ENCODE results near the gene SLC35G3. TPM values are rescaled to one million over a fixed set of nuclear protein-coding genes. Genes with fewer than 3 reads are reported as not detected.
A peak's percentile ranks its signal among the peaks of the same experiment; 100 is the strongest.
"Not testable (repeated sequence)": the region's sequence is repeated elsewhere in the genome, so short reads cannot be mapped to it uniquely, and the experiment has no call there.

The SLC35G3 gene
- not detected in 2 replicates for total RNA-seq (2014; rRNA removed; shearing (Covaris generic))
- polyA plus RNA-seq (2014; cell fraction: nucleus; rRNA removed): not detected in 2 replicates

GRCh38 chr17:35194001-35194400 lies at the start of gene SLC35G3:
Gene SLC35G3 (minus strand): TSS chr17:35194393. CDS start chr17:35194307, 86 bp downstream.
- not testable (repeated sequence) for DNase-seq (ENCODE audit: extremely low read depth, low read depth)

DNA sequence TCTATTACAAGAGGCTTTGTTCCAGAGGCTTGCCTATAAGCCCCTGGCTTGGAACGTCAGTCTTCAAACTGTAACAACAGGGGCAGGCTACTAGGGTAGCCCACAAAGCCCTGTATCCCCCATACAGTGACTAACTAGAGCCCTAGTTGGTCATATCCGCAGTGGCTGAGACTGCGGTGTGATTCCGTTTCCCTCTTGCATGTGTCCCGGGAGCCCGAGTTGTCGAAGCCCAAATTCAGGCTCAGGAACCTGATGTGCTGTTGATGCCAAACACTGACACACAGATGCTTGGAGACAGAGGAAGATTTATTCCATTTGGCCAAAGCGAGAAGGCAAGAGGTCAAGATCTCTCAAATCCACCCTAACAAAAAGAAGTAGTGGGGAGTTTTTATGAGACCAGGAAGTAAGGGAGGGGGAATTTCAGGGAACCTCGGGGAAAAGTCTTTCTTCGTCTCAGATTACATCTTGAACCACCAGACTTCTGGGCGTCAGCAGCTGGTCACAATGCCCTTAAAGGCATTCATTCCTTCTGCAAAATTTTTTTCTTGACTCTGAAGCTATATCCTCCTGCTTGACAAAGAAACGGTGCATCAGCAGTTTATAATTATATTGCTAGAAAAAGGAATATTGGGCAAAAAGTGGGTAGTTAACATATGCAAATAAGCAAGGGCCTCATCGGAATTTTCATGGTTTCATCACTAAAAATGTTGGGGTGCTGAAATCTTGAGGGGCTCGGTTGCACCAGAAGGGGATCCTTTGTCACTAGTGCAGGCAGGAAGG lies 49.6 kb upstream of the SLC35G3 start:
- DNase-seq (ENCODE audit: extremely low read depth, low read depth): peak; percentile 39

- DNase-seq (ENCODE audit: extremely low read depth, low read depth): peak; percentile 92
Measured at GRCh38 chr17:35242805-35243560, 48.8 kb upstream of the SLC35G3 start, which contains the start of gene SLFN5. Gene SLFN5 (plus strand): TSS chr17:35243072. CDS start chr17:35258691, 15,619 bp downstream.

DNA sequence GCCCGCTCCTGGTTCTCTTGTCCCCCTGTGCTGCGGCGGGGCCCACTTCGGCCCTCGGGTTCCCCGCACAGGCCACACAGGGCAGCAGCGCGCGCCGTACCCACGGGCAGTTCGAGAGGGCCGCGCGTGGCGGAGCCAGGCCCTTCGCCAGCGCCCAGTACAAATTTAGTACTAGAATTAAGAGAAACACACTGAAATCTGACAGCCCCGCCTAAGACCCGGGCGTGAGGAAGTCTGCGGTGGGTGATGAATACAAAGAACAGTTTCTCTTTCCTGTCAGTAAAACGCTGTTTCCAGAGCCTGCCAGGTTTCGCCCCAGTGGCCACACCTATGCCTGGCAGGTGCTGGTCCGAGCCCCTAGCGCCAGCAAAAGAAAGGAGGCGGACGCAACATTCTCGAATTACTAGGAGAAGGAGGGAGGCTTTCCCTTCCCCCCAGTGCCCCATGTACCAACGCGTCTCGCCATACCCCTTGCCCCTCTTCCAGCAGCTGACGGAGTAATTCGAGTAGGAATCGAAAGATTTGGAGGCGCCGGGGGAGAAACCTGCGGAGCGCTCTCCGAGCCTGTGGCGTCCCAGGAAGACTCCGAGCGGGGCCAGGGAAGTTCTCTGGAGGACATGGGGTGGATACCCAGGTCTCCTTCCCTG lies 48.1 kb upstream of the SLC35G3 start:
- peak; percentile 42 for DNase-seq (ENCODE audit: extremely low read depth, low read depth)

DNA sequence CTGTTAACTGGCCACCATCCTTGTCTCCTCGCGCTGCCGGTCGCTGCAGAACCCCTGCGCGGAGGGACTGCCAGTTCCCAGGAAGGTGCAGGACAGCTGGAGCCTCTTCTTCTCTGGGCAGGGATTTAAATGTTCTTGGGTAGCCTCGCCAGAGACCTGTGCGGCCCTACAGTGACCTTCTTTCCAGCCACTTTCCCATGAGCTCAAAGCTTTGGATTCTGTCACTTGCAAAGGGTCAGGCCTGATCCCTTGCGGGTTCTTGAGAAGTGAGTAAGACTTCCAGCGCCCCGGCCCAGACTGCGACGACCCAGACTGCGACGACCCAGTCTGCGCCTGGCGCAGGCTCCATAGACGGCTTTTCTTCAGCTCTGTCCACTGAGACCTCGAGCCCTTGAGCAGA lies 47.3 kb upstream of the SLC35G3 start:
- DNase-seq (ENCODE audit: extremely low read depth, low read depth): no peak

GRCh38 chr17:35240861-35241260 lies 46.7 kb upstream of the SLC35G3 start:
- no peak for DNase-seq (ENCODE audit: extremely low read depth, low read depth)

DNA sequence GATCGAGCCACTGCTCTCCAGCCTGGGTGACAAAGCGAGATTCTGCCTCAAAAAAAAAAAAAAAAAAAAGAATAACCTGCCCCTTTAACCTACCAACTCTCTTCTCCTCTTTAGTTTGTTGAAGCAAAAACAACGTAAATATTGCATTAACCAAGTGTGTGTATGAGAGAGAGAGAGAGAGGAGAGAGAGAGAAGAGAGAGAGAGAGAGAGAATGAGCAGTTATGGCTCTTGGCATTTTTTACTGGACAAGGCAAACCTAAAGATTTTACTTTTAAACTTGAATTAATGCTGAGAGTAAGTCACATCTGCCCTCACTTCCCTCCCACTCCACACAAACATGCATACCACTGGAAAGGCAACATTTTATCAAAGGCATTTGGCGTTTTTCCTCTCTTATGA lies 45.6 kb upstream of the SLC35G3 start:
- DNase-seq (ENCODE audit: extremely low read depth, low read depth): no peak

GRCh38 chr17:35238821-35239220 lies 44.6 kb upstream of the SLC35G3 start:
- DNase-seq (ENCODE audit: extremely low read depth, low read depth): no peak

- DNase-seq (ENCODE audit: extremely low read depth, low read depth): no peak
Measured at GRCh38 chr17:35236821-35237220, 42.6 kb upstream of the SLC35G3 start.

GRCh38 chr17:35235917-35236316 lies 41.7 kb upstream of the SLC35G3 start:
- DNase-seq (ENCODE audit: extremely low read depth, low read depth): no peak

DNA sequence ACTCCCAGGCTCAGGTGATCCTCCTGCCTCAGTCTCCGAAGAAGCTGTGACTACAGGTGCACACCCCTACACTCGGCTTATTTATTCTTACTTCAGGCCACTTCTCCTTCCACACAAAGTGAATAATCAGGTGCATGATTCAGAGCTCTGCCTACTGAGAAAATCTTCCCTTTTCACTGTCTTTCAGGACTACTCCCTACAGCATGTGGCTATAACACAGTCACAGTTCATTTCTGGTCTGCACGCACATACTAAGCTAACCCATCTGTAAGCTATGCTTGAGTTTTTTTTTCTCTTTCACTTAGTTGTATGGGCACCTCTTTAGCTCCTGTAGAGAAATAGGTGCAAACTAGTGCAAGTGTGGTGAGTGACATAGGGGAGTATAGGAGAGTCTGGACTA lies 41.1 kb upstream of the SLC35G3 start:
- DNase-seq (ENCODE audit: extremely low read depth, low read depth): no peak

DNA sequence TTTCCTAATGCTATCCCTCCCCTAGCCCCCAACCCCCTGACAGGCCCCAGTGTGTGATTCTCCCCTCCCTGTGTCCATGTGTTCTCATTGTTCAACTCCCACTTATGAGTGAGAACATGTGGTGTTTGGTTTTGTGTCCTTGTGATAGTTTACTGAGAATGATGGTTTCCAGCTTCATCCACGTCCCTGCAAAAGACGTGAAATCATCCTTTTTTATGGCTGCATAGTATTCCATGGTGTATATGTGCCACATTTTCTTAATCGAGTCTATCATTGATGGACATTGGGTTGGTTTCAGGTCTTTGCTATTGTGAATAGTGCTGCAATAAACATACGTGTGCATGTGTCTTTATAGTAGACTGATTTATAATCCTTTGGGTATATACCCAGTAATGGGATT lies 40.1 kb upstream of the SLC35G3 start:
- not testable (repeated sequence) for DNase-seq (ENCODE audit: extremely low read depth, low read depth)

GRCh38 chr17:35229638-35230037 lies 35.4 kb upstream of the SLC35G3 start:
- no peak for DNase-seq (ENCODE audit: extremely low read depth, low read depth)

- no peak for DNase-seq (ENCODE audit: extremely low read depth, low read depth)
Measured at GRCh38 chr17:35227546-35227945, 33.4 kb upstream of the SLC35G3 start.

DNA sequence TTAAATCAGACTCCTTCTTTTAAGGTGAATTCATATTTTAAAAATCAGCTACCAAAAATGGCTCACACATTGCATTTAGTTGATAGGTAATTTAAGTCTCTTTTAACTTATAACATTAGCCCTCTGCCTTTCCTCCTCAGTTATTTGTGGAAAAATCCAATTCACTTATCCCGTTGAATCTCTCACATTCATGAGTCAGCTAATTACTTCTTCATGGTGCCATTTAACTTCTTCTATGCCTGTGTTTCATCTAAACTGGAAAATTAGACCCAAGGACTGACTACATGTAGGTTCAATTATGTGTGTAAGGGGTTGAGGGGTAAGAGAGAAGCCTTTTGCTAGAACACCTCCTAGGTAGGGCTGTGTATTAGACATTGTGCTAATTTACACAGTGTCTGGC lies 30.2 kb upstream of the SLC35G3 start:
- no peak for DNase-seq (ENCODE audit: extremely low read depth, low read depth)

DNA sequence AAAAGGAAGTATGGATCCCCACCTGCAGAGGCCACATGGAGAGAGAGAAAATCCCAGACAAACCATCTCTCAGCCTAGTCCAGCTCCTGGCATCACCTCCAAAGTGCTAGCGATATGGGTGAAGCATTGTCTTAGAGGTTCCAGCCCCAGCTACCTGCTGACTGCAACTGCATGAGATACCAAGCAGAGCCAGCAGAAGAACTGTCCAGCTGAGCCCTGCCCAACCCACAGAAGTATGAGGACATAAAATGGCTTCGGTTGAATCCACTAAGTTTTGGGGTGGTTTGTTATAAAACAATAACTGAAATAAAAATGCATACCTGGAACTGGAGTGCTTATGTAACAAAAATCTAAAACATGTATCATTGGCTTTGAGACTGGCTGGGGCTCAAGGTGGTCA lies 28.3 kb upstream of the SLC35G3 start:
- DNase-seq (ENCODE audit: extremely low read depth, low read depth): no peak

GRCh38 chr17:35218915-35219314 lies 24.7 kb upstream of the SLC35G3 start:
- DNase-seq (ENCODE audit: extremely low read depth, low read depth): no peak

GRCh38 chr17:35217107-35217506 lies 22.9 kb upstream of the SLC35G3 start:
- no peak for DNase-seq (ENCODE audit: extremely low read depth, low read depth)

GRCh38 chr17:35214631-35215273 lies 20.6 kb upstream of the SLC35G3 start:
- DNase-seq (ENCODE audit: extremely low read depth, low read depth): no peak

- no peak for DNase-seq (ENCODE audit: extremely low read depth, low read depth)
Measured at GRCh38 chr17:35214192-35214591, 20.0 kb upstream of the SLC35G3 start.

All from NCI-H460 (cell line).